IMR-90 (cell line): ENCODE results near the gene KRT86. TPM values are rescaled to one million over a fixed set of nuclear protein-coding genes. Genes with fewer than 3 reads are reported as not detected.

Experiments used
- ATAC-seq: fragments of 200-7000 bp; cut with Tn5 transposase; 2 replicates; pipeline ENCODE4 v1.9.1; 2020; ENCODE audit warnings: low read depth, mild to moderate bottlenecking, moderate library complexity
- BruUV-seq: library from RNA; stranded (reverse); fragments of 400-500 nt; replicated peaks from 2 replicates; lab custom pipeline; 2021; lab: Mats Ljungman, UMichigan
- CTCF ChIA-PET: fragments of 300-600 bp; formaldehyde crosslinking; extraction: SDS; loops from one replicate; lab custom pipeline; 2021; ENCODE audit warnings: antibody characterized with exemption; lab: Yijun Ruan, JAX
- POLR2A ChIA-PET: fragments of 300-600 bp; sonication (Branson Sonifier 250); formaldehyde crosslinking; loops from one replicate; lab custom pipeline; 2022; ENCODE audit warnings: antibody characterized with exemption; ENCODE audit not compliant: unreplicated experiment; lab: Charles Lee
- DNase-seq: peaks from one replicate; pipeline ENCODE4 v3.0.0; 2013
- H2AFZ ChIP-seq: replicated peaks from 2 replicates; pipeline ENCODE3; 2013; ENCODE audit warnings: low read length, mild to moderate bottlenecking; ENCODE audit not compliant: poor library complexity
- H2AK5ac ChIP-seq: 2 replicates; pipeline ENCODE4 v1.6.1; 2013; ENCODE audit warnings: low read depth, low read length, inconsistent platforms
- H2AK9ac ChIP-seq: replicated peaks from 2 replicates; pipeline ENCODE3; 2013; ENCODE audit warnings: mild to moderate bottlenecking, low read depth, low read length, moderate library complexity; ENCODE audit not compliant: poor library complexity
- H2BK120ac ChIP-seq: 2 replicates; pipeline ENCODE4 v1.6.1; 2013; ENCODE audit warnings: low read depth, low read length, inconsistent platforms
- H2BK15ac ChIP-seq: 3 replicates; pipeline ENCODE4 v1.6.1; 2013; ENCODE audit warnings: low read depth, low read length, inconsistent platforms
- H2BK20ac ChIP-seq: 2 replicates; pipeline ENCODE4 v1.6.1; 2013; ENCODE audit warnings: low read depth, mild to moderate bottlenecking, inconsistent platforms, low read length, moderate library complexity
- H2BK5ac ChIP-seq: 2 replicates; pipeline ENCODE4 v1.6.1; 2013; ENCODE audit warnings: mild to moderate bottlenecking, low read depth, low read length, inconsistent platforms; ENCODE audit not compliant: poor library complexity, severe bottlenecking
- H3K14ac ChIP-seq: replicated peaks from 2 replicates; pipeline ENCODE4 v1.6.1; 2013; ENCODE audit warnings: low read depth, low read length, inconsistent platforms
- H3K18ac ChIP-seq: 2 replicates; pipeline ENCODE4 v1.6.1; 2013; ENCODE audit warnings: low read depth, low read length, control low read depth
- H3K23ac ChIP-seq: 2 replicates; pipeline ENCODE4 v1.6.1; 2013; ENCODE audit warnings: low read depth, low read length, inconsistent platforms
- H3K27ac ChIP-seq: 2 replicates; pipeline ENCODE4 v1.5.1; 2013; ENCODE audit warnings: mild to moderate bottlenecking, control low read depth, low read length; ENCODE audit not compliant: insufficient read depth
- H3K27me3 ChIP-seq: 2 replicates; pipeline ENCODE4 v1.6.1; 2013; ENCODE audit warnings: low read length; ENCODE audit not compliant: control insufficient read depth, insufficient read depth
- H3K36me3 ChIP-seq: 2 replicates; pipeline ENCODE4 v1.6.1; 2013; ENCODE audit warnings: low read length, mixed read lengths; ENCODE audit not compliant: control insufficient read depth, insufficient read depth
- H3K4ac ChIP-seq: 2 replicates; pipeline ENCODE4 v1.6.1; 2013; ENCODE audit warnings: low read depth, low read length, inconsistent platforms
- H3K4me1 ChIP-seq: 2 replicates; pipeline ENCODE4 v1.6.1; 2013; ENCODE audit warnings: low read length, mixed read lengths; ENCODE audit not compliant: control insufficient read depth, insufficient read depth
- H3K4me2 ChIP-seq: 2 replicates; pipeline ENCODE4 v1.6.1; 2013; ENCODE audit warnings: low read depth, mild to moderate bottlenecking, control low read depth, low read length, moderate library complexity
- H3K4me3 ChIP-seq: 2 replicates; pipeline ENCODE4 v1.5.1; 2013; ENCODE audit warnings: low read depth, mild to moderate bottlenecking, control low read depth, low read length, moderate library complexity; ENCODE audit not compliant: insufficient read depth
- H3K56ac ChIP-seq: 2 replicates; pipeline ENCODE4 v1.6.1; 2013; ENCODE audit warnings: low read length, inconsistent platforms; ENCODE audit not compliant: insufficient read depth; ENCODE audit errors: extremely low read depth
- H3K79me1 ChIP-seq, 2 experiments: 2 replicates each; pipeline ENCODE4 v1.6.1; 2013; ENCODE audit warnings: low read length in 2 of 2, inconsistent platforms in 1 of 2, low read depth in 1 of 2
- H3K9ac ChIP-seq: 2 replicates; pipeline ENCODE4 v1.6.1; 2013; ENCODE audit warnings: low read depth, low read length, control low read depth
- H3K9me1 ChIP-seq: 2 replicates; pipeline ENCODE4 v1.6.1; 2013; ENCODE audit warnings: low read length, inconsistent platforms; ENCODE audit not compliant: insufficient read depth
- H3K9me3 ChIP-seq: 2 replicates; pipeline ENCODE4 v1.6.1; 2013; ENCODE audit warnings: low read length; ENCODE audit not compliant: control insufficient read depth, insufficient read depth
- H4K20me1 ChIP-seq: 2 replicates; pipeline ENCODE4 v1.6.1; 2013; ENCODE audit warnings: low read length, inconsistent platforms; ENCODE audit not compliant: insufficient read depth
- H4K5ac ChIP-seq: 2 replicates; pipeline ENCODE4 v1.6.1; 2013; ENCODE audit warnings: mild to moderate bottlenecking, low read depth, low read length, control low read depth
- H4K8ac ChIP-seq, 2 experiments: 2 replicates each; pipeline ENCODE4 v1.6.1; 2013; ENCODE audit warnings: low read depth in 2 of 2, low read length in 2 of 2, control low read depth in 1 of 2, inconsistent platforms in 1 of 2
- H4K91ac ChIP-seq: 2 replicates; pipeline ENCODE4 v1.6.1; 2013; ENCODE audit warnings: low read depth, low read length, inconsistent platforms; ENCODE audit not compliant: insufficient read depth
- CEBPB ChIP-seq: IDR thresholded peaks from 2 replicates; pipeline ENCODE4 v1.6.1; 2012; ENCODE audit warnings: low read depth, low read length, improper control_type of control experiment
- FOS ChIP-seq: fragments of 150-350 bp; IDR thresholded peaks from 2 replicates; pipeline ENCODE4 v1.6.1; 2016; ENCODE audit warnings: low read depth, low read length
- MAFK ChIP-seq: IDR thresholded peaks from 2 replicates; pipeline ENCODE4 v1.6.1; 2012; ENCODE audit warnings: low read depth, low read length, improper control_type of control experiment
- MAZ ChIP-seq: IDR thresholded peaks from 2 replicates; pipeline ENCODE4 v1.6.1; 2012; ENCODE audit warnings: low read depth, mild to moderate bottlenecking, low read length, improper control_type of control experiment, moderate library complexity, borderline replicate concordance
- NFE2L2 ChIP-seq: fragments of 150-350 bp; IDR thresholded peaks from 2 replicates; pipeline ENCODE4 v1.6.1; 2016; ENCODE audit warnings: low read depth, mild to moderate bottlenecking, low read length
- POLR2A ChIP-seq: IDR thresholded peaks from 2 replicates; pipeline ENCODE4 v1.6.1; 2012; ENCODE audit warnings: mild to moderate bottlenecking, low read depth, low read length
- RAD21 ChIP-seq: IDR thresholded peaks from 2 replicates; pipeline ENCODE4 v1.6.1; 2012; ENCODE audit warnings: low read length, improper control_type of control experiment
- RCOR1 ChIP-seq: IDR thresholded peaks from 2 replicates; pipeline ENCODE4 v1.6.1; 2012; ENCODE audit warnings: mild to moderate bottlenecking, low read length, improper control_type of control experiment; ENCODE audit not compliant: insufficient replicate concordance
- SMC3 ChIP-seq: fragments of 150-350 bp; IDR thresholded peaks from 2 replicates; pipeline ENCODE4 v1.6.1; 2016; ENCODE audit warnings: low read depth, mild to moderate bottlenecking, antibody characterized with exemption, low read length, moderate library complexity
- WGBS, 2 experiments: methylation state at CpG; one replicate each; pipeline versions ENCODE4 v1.1.5 to v1.1.7; 2013; ENCODE audit warnings: missing lambda C conversion rate in 2 of 2; ENCODE audit not compliant: insufficient read length in 1 of 2; ENCODE audit errors: extremely low coverage in 2 of 2; 5-methylcytosine and 5-hydroxymethylcytosine counted together
- dilution Hi-C: fragments of 300-500 bp; cut with HindIII; formaldehyde crosslinking; loops from one replicate; pipeline ENCODE4 v1.14.3; 2018; ENCODE audit warnings: low sequenced_read_pairs; ENCODE audit not compliant: unreplicated experiment
- in situ Hi-C: fragments of 300-500 bp; cut with MboI; formaldehyde crosslinking; loops from 3 replicates; pipeline ENCODE4 v1.14.3; 2019; ENCODE audit warnings: low sequenced_read_pairs, inconsistent platforms, mixed read lengths
- intact Hi-C: fragments of 100-400 bp; cut with micrococcal nuclease; formaldehyde crosslinking; loops from 2 replicates; pipeline ENCODE4 v1.10.0; 2022
- polyA plus RNA-seq, 3 experiments: library from polyadenylated mRNA; depleted of rRNA; stranded (reverse); fragments of >200 nt; gene quantifications; 2 replicates each; pipeline ENCODE4 v1.2.3, GENCODE V29; 2012; ENCODE audit warnings: low replicate concordance in 1 of 3
- total RNA-seq: library from RNA; depleted of rRNA; stranded (reverse); fragments of >200 nt; gene quantifications from 2 replicates; pipeline ENCODE4 v1.2.3, GENCODE V29; 2012
- TF ChIP-seq, protein P1 (sequence below): conservative IDR thresholded peaks from 2 replicates; pipeline ENCODE4 v1.5.1; 2012; ENCODE audit warnings: mild to moderate bottlenecking, low read depth, low read length, improper control_type of control experiment
- TF ChIP-seq, protein P2 (sequence below): fragments of 150-350 bp; IDR thresholded peaks from 2 replicates; pipeline ENCODE4 v1.6.1; 2016; ENCODE audit warnings: low read depth, mild to moderate bottlenecking, low read length, moderate library complexity, borderline replicate concordance

KRT86 gene
- total and polyA plus RNA-seq, 2 of the 4 experiments (the other 2 are of a cell fraction) = not detected

DNA sequence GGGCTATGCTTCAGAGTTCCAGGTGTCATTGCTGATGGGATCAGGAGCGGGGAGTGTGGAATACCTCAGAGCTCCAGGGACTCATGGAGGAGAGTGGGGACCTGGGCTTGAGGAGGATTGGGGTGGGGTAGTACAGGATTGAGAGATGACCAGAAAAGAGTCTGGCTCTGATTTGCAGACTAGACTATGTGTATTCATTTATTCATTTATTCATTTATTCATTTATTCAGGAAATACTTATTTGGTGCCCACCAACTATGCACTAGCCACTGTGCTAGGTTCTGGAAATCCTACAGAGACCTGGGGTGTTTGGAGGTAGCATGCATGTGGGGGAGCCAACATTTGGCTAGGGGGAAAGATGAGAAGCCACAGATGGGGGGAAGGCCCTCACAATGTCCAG lies 47.6 kb downstream of the KRT86 start:
- no peak overlapping the region for H3K4me2 ChIP-seq
- no peaks in the 10 kb centered on the region for H3K36me3 ChIP-seq
- H2BK5ac ChIP-seq = no peak overlapping the region
- no peak overlapping the region for H3K27ac ChIP-seq
- intact Hi-C loops (no loop called here), dilution Hi-C loops (no loop called here), in situ Hi-C loops (no loop called here)
- no peak overlapping the region for H3K56ac ChIP-seq
- ATAC-seq (no peak), DNase-seq (no peak)
- H4K5ac ChIP-seq = no peak overlapping the region
- H3K27me3 ChIP-seq = peaks cover 78% of the 10 kb centered on the region
- no peak overlapping the region for H2BK15ac ChIP-seq
- H3K9me3 ChIP-seq = no peaks in the 10 kb centered on the region
- no peak overlapping the region for H3K18ac ChIP-seq
- no peak overlapping the region for H4K8ac ChIP-seq
- H2AK9ac ChIP-seq = no peak overlapping the region
- no peaks in the 10 kb centered on the region for H3K79me1 ChIP-seq
- no peak overlapping the region for H4K91ac ChIP-seq
- H3K9me1 ChIP-seq = no peaks in the 10 kb centered on the region
- ChIA-PET POLR2A (no interaction called here), CTCF (no interaction called here)
- H3K4me3 ChIP-seq = no peak overlapping the region
- no peak overlapping the region for H3K9ac ChIP-seq
- no TSS peak for BruUV-seq
- no peak overlapping the region for H3K23ac ChIP-seq
- no peak overlapping the region for H2AK5ac ChIP-seq
- H3K4me1 ChIP-seq = no peaks in the 10 kb centered on the region
- H2BK120ac ChIP-seq = no peak overlapping the region
- TF ChIP-seq POLR2A (no peak), MAZ (no peak), RCOR1 (no peak), MAFK (no peak), FOS (no peak), SMC3 (no peak), RAD21 (no peak), CEBPB (no peak), NFE2L2 (no peak)
- TF ChIP-seq, protein P1, sequence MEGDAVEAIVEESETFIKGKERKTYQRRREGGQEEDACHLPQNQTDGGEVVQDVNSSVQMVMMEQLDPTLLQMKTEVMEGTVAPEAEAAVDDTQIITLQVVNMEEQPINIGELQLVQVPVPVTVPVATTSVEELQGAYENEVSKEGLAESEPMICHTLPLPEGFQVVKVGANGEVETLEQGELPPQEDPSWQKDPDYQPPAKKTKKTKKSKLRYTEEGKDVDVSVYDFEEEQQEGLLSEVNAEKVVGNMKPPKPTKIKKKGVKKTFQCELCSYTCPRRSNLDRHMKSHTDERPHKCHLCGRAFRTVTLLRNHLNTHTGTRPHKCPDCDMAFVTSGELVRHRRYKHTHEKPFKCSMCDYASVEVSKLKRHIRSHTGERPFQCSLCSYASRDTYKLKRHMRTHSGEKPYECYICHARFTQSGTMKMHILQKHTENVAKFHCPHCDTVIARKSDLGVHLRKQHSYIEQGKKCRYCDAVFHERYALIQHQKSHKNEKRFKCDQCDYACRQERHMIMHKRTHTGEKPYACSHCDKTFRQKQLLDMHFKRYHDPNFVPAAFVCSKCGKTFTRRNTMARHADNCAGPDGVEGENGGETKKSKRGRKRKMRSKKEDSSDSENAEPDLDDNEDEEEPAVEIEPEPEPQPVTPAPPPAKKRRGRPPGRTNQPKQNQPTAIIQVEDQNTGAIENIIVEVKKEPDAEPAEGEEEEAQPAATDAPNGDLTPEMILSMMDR = no peak
- TF ChIP-seq, protein P2, sequence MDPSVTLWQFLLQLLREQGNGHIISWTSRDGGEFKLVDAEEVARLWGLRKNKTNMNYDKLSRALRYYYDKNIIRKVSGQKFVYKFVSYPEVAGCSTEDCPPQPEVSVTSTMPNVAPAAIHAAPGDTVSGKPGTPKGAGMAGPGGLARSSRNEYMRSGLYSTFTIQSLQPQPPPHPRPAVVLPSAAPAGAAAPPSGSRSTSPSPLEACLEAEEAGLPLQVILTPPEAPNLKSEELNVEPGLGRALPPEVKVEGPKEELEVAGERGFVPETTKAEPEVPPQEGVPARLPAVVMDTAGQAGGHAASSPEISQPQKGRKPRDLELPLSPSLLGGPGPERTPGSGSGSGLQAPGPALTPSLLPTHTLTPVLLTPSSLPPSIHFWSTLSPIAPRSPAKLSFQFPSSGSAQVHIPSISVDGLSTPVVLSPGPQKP = no peak
- no peaks in the 10 kb centered on the region for H4K20me1 ChIP-seq
- no peak overlapping the region for H2AFZ ChIP-seq
- whole genome bisulfite sequencing, 2 experiments = no CpG with 5 or more reads among the region's 1 CpG
- no peak overlapping the region for H3K4ac ChIP-seq
- no peak overlapping the region for H3K14ac ChIP-seq
- no peak overlapping the region for H2BK20ac ChIP-seq
